H1 (cell line): ENCODE measurements around the gene CD44. TPM values are rescaled to one million over a fixed set of nuclear protein-coding genes. Genes with fewer than 3 reads are reported as not detected.

Experiments
- CTCF ChIA-PET: fragments of 300-600 bp; sonication (Branson Sonifier 250); formaldehyde crosslinking; loops from one replicate; lab custom pipeline; 2021; ENCODE audit not compliant: partially characterized antibody; lab: Charles Lee
- POLR2A ChIA-PET: fragments of 300-600 bp; sonication (Branson Sonifier 250); formaldehyde crosslinking; loops from one replicate; lab custom pipeline; 2021; ENCODE audit warnings: inconsistent platforms; ENCODE audit not compliant: partially characterized antibody; lab: Charles Lee
- DNase-seq, 2 experiments: peaks; one replicate each; pipeline versions ENCODE4 v3.0.0 to v3.0.0-alpha.2; 2010 to 2022; ENCODE audit warnings: low spot score in 2 of 2, low read depth in 1 of 2, mixed read lengths in 1 of 2
- FAIRE-seq: peaks from 2 replicates; lab custom pipeline; 2011; peaks lifted over from hg19 to GRCh38; lab: Jason Lieb, UNC
- H2AFZ ChIP-seq: 2 replicates; pipeline ENCODE4 v1.8.1; 2012; ENCODE audit warnings: low read length, inconsistent platforms
- H2AK5ac ChIP-seq: 2 replicates; pipeline ENCODE4 v1.6.1; 2013; ENCODE audit warnings: low read depth, low read length
- H2BK120ac ChIP-seq: replicated peaks from 2 replicates; pipeline ENCODE3; 2013; ENCODE audit warnings: low read depth, low read length, inconsistent platforms
- H2BK12ac ChIP-seq: 2 replicates; pipeline ENCODE4 v1.6.1; 2013; ENCODE audit warnings: low read depth, low read length
- H2BK15ac ChIP-seq: 2 replicates; pipeline ENCODE4 v1.6.1; 2013; ENCODE audit warnings: low read length
- H2BK20ac ChIP-seq: 2 replicates; pipeline ENCODE4 v1.6.1; 2013; ENCODE audit warnings: low read length
- H2BK5ac ChIP-seq: 2 replicates; pipeline ENCODE4 v1.6.1; 2013; ENCODE audit warnings: low read depth, low read length
- H3K14ac ChIP-seq: 2 replicates; pipeline ENCODE4 v1.6.1; 2013; ENCODE audit warnings: inconsistent platforms; ENCODE audit not compliant: insufficient read length
- H3K18ac ChIP-seq: 2 replicates; pipeline ENCODE4 v1.6.1; 2013; ENCODE audit warnings: low read length; ENCODE audit errors: extremely low read depth
- H3K23ac ChIP-seq: 2 replicates; pipeline ENCODE4 v1.6.1; 2013; ENCODE audit warnings: inconsistent platforms; ENCODE audit not compliant: insufficient read length
- H3K23me2 ChIP-seq: 2 replicates; pipeline ENCODE4 v1.6.1; 2013; ENCODE audit warnings: low read depth, low read length
- H3K27ac ChIP-seq: 2 replicates; pipeline ENCODE4 v1.6.1; 2011; ENCODE audit warnings: low read depth, low read length, inconsistent platforms
- H3K27me3 ChIP-seq, 4 experiments: replicated peaks in 1 of 4; 1 replicate in 1 of 4; 2 replicates in 3 of 4; pipeline versions ENCODE4 v1.6.1 to v1.8.1; 2011 to 2013; ENCODE audit warnings: low read length in 3 of 4, mild to moderate bottlenecking in 3 of 4, inconsistent platforms in 2 of 4, mixed read lengths in 2 of 4, moderate library complexity in 1 of 4; ENCODE audit not compliant: control insufficient read depth in 3 of 4, insufficient read depth in 3 of 4; ENCODE audit errors: extremely low read depth in 1 of 4
- H3K36me3 ChIP-seq, 4 experiments: 2 replicates each; pipeline versions ENCODE4 v1.6.1 to v1.8.1; 2011 to 2013; ENCODE audit warnings: mild to moderate bottlenecking in 4 of 4, low read length in 3 of 4, moderate library complexity in 2 of 4, control low read depth in 1 of 4, inconsistent platforms in 1 of 4; ENCODE audit not compliant: insufficient read depth in 4 of 4, control insufficient read depth in 2 of 4
- H3K4ac ChIP-seq: replicated peaks from 2 replicates; pipeline ENCODE3; 2013; ENCODE audit warnings: low read length, low read depth, mixed read lengths, inconsistent platforms; ENCODE audit not compliant: insufficient read length
- H3K4me1 ChIP-seq, 4 experiments: replicated peaks in 1 of 4; 1 replicate in 1 of 4; 2 replicates in 3 of 4; pipeline versions ENCODE4 v1.6.1 to v1.8.1; 2011 to 2013; ENCODE audit warnings: low read length in 3 of 4, inconsistent platforms in 2 of 4, mixed read lengths in 1 of 4; ENCODE audit not compliant: insufficient read depth in 4 of 4, control insufficient read depth in 3 of 4
- H3K4me2 ChIP-seq, 2 experiments: 2 replicates each; pipeline versions ENCODE4 v1.6.1 to v1.8.1; 2011 to 2013; ENCODE audit warnings: low read depth in 2 of 2, low read length in 2 of 2, control low read depth in 1 of 2, inconsistent platforms in 1 of 2, mild to moderate bottlenecking in 1 of 2; ENCODE audit not compliant: insufficient read depth in 1 of 2
- H3K4me3 ChIP-seq, 4 experiments: fragments of 200-600, 300-600 bp in 1 of 4; sonication (generic), shearing (Covaris generic), sonication (Bioruptor Twin) in 1 of 4; 2 replicates each; pipeline versions ENCODE4 v1.5.1 to v1.8.1; 2011 to 2016; ENCODE audit warnings: low read length in 4 of 4, low read depth in 3 of 4, control low read depth in 2 of 4, inconsistent platforms in 2 of 4, mild to moderate bottlenecking in 2 of 4, mixed read lengths in 1 of 4, moderate library complexity in 1 of 4; ENCODE audit not compliant: insufficient read depth in 2 of 4; ENCODE audit errors: extremely low read depth in 1 of 4
- H3K56ac ChIP-seq: replicated peaks from 2 replicates; pipeline ENCODE3; 2013; ENCODE audit warnings: low read depth, mild to moderate bottlenecking, mixed read lengths, low read length, inconsistent platforms; ENCODE audit not compliant: insufficient read length
- H3K79me1 ChIP-seq: 2 replicates; pipeline ENCODE4 v1.6.1; 2013; ENCODE audit warnings: low read depth, low read length, control low read depth
- H3K79me2 ChIP-seq, 2 experiments: 2 replicates each; pipeline versions ENCODE4 v1.6.1 to v1.8.1; 2012 to 2013; ENCODE audit warnings: low read length in 2 of 2, mild to moderate bottlenecking in 2 of 2, inconsistent platforms in 1 of 2; ENCODE audit not compliant: insufficient read depth in 2 of 2, control insufficient read depth in 1 of 2
- H3K9ac ChIP-seq, 4 experiments: replicated peaks in 1 of 4; 1 replicate in 1 of 4; 2 replicates in 3 of 4; pipeline versions ENCODE4 v1.6.1 to v1.8.1; 2011 to 2013; ENCODE audit warnings: low read depth in 3 of 4, low read length in 3 of 4, control low read depth in 2 of 4, mild to moderate bottlenecking in 2 of 4, moderate library complexity in 2 of 4, inconsistent platforms in 1 of 4; ENCODE audit errors: extremely low read depth in 1 of 4
- H3K9me3 ChIP-seq, 2 experiments: 2 replicates each; pipeline versions ENCODE4 v1.6.1 to v1.8.1; 2012 to 2013; ENCODE audit warnings: mild to moderate bottlenecking in 2 of 2, moderate library complexity in 2 of 2, control low read depth in 1 of 2, inconsistent platforms in 1 of 2, low read depth in 1 of 2, low read length in 1 of 2, mixed read lengths in 1 of 2; ENCODE audit not compliant: insufficient read depth in 2 of 2
- H4K20me1 ChIP-seq, 2 experiments: replicated peaks in 1 of 2; 2 replicates each; pipeline versions ENCODE3 to v1.8.1; 2011 to 2013; ENCODE audit warnings: inconsistent platforms in 2 of 2, low read length in 2 of 2, mild to moderate bottlenecking in 1 of 2; ENCODE audit not compliant: insufficient read depth in 2 of 2, control insufficient read depth in 1 of 2
- H4K5ac ChIP-seq: 2 replicates; pipeline ENCODE4 v1.6.1; 2013; ENCODE audit warnings: low read length, low read depth, mixed read lengths, inconsistent platforms; ENCODE audit not compliant: insufficient read length
- H4K8ac ChIP-seq: 2 replicates; pipeline ENCODE4 v1.8.0; 2013; ENCODE audit warnings: mild to moderate bottlenecking, moderate library complexity, low read length, inconsistent platforms; ENCODE audit not compliant: insufficient read depth; ENCODE audit errors: extremely low read depth
- H4K91ac ChIP-seq: replicated peaks from 2 replicates; pipeline ENCODE3; 2013; ENCODE audit warnings: low read length, mixed read lengths, inconsistent platforms; ENCODE audit not compliant: insufficient read length
- BCL11A ChIP-seq, 2 experiments: IDR thresholded peaks; one replicate each; pipeline ENCODE4 v1.6.1; 2011; ENCODE audit warnings: low read depth in 2 of 2, low read length in 2 of 2, mild to moderate bottlenecking in 2 of 2
- polyA plus RNA-seq, 7 experiments: library from polyadenylated mRNA; depleted of rRNA in 3 of 7; stranded (reverse) in 5 of 7; unstranded in 2 of 7; fragments of >200 nt in 5 of 7; fragments of 200-250 nt in 2 of 7; gene quantifications; 1 replicate in 5 of 7; 2 replicates in 1 of 7; 4 replicates in 1 of 7; pipeline versions ENCODE4 v1.2.1 to v1.2.3, GENCODE V29; 2011 to 2013; ENCODE audit warnings: missing spikeins in 2 of 7, mixed read lengths in 2 of 7
- total RNA-seq: library from RNA; stranded (reverse); fragmentation: NEBNext Ultra II Directional; extraction: Animal tissue kit (Norgen Biotek cat#: 25700); gene quantifications from 2 replicates; pipeline ENCODE4 v1.2.1, GENCODE V29; 2021

CD44 gene
- total and polyA plus RNA-seq, 2 of the 8 experiments (the other 6 are each of a cell fraction or from before 2014, with no cell fraction given), result 11.8 to 13.7 TPM

GRCh38 chr11:35105319-35106079 is 33.5 kb upstream of the CD44 start:
- no peaks in the 10 kb centered on the region for H3K4me1 ChIP-seq
- no peak for FAIRE-seq

More at GRCh38 chr11:35105319-35106079, 33.5 kb upstream of the CD44 start:
- H3K27me3 ChIP-seq, result no peaks in the 10 kb centered on the region
- H4K5ac ChIP-seq, result no peak overlapping the region
- no peak for DNase-seq
- H4K8ac ChIP-seq, result no peak overlapping the region
- H3K27ac ChIP-seq, result no peak overlapping the region
- no peak overlapping the region for H3K18ac ChIP-seq
- no peak overlapping the region for H3K9ac ChIP-seq
- no peak overlapping the region for H3K14ac ChIP-seq
- H4K91ac ChIP-seq, result no peak overlapping the region
- H3K56ac ChIP-seq, result no peak overlapping the region
- ChIA-PET CTCF (interaction anchor here (1.1 kb wide), 1 partner anchor 19 kb away, joined by 4 read pairs; no protein-coding TSS in a partner anchor), POLR2A (no interaction called here)
- H2BK5ac ChIP-seq, result no peak overlapping the region
- H2BK20ac ChIP-seq, result no peak overlapping the region
- H3K36me3 ChIP-seq, result no peaks in the 10 kb centered on the region
- no peaks in the 10 kb centered on the region for H4K20me1 ChIP-seq
- H2AFZ ChIP-seq, result no peak overlapping the region
- H3K4ac ChIP-seq, result no peak overlapping the region
- no peak overlapping the region for H2BK15ac ChIP-seq
- no peak overlapping the region for H2BK12ac ChIP-seq
- no peak overlapping the region for H3K4me3 ChIP-seq
- H3K79me2 ChIP-seq, result no peaks in the 10 kb centered on the region
- no peaks in the 10 kb centered on the region for H3K79me1 ChIP-seq
- H3K4me2 ChIP-seq, result no peak overlapping the region
- H2AK5ac ChIP-seq, result no peak overlapping the region
- no peak overlapping the region for H2BK120ac ChIP-seq
- H3K23me2 ChIP-seq, result no peaks in the 10 kb centered on the region
- peaks cover 0 to 11% of the 10 kb centered on the region in 2 experiments; a peak in 1 of 4 replicates for H3K9me3 ChIP-seq
- no peak overlapping the region for H3K23ac ChIP-seq
- no peak for TF ChIP-seq BCL11A (IDR thresholded peaks at IDR 0.05; ENCODE audit: low read depth in 2 of 2, low read length in 2 of 2)
